HG02610 (cell line): ENCODE measurements around the gene ZSCAN12.
"Not testable (repeated sequence)": the region's sequence is repeated elsewhere in the genome, so short reads cannot be mapped to it uniquely, and the experiment has no call there.

Experiments used
- ATAC-seq: cut with Tn5 transposase; IDR thresholded peaks from one replicate; pipeline ENCODE4 v1.9.1; 2021; ENCODE audit warnings: mild to moderate bottlenecking, moderate library complexity; ENCODE audit not compliant: unreplicated experiment

Gene ZSCAN12

DNA sequence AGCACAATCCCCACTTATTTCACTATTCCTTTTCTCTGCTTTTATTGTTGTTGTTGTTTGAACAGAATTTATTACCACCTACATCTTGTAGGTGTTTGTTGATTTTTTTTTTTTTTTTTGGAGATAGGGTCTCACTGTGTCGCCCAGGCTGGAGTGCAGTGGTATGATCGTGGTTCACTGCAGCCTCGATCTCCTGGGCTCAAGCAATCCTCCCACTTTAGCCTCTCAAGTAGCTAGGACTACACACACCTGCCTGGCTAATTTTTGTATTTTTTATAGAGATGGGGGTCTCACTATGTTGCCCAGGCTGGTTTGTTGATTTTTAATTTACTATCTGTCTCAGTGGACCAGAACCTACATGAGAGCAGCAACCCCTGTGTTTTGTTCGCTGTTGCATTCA, 3.6 kb downstream of the ZSCAN12 start:
- no peak for ATAC-seq

DNA sequence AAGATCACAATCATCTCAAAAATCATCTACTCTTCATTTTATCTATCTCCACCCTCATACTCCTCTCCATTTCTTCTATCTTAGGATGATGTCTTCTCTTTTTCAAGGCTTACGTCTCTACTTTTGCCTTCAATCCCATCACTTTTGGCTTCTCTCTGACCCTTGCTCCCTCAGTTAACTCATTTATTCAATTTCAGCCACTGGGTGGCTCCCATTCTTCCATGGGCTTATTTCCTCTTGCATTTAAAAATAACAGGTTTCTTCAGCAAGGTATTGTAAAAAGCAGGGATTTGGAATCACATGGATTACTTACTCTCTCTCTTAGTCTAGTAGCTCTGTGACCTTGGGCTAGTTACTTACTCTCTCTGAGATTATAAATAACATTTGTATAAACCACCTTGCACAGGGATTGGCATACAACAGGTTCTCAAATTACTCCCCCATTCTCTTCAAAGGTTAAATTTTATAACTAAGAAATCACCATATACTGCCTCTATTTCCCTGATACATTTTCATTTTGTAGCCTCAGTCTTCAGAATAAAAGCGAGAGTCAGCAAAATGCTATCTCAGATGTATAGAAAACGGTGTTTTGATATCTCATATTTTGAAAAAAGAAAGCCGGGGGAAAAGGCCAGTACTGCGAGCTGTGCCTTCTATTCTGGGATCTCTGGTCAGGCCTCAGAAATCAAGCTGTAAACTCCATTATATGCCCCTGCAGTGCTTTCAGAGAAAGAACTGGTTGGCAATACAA, 5.5 kb downstream of the ZSCAN12 start:
- no peak for ATAC-seq

DNA sequence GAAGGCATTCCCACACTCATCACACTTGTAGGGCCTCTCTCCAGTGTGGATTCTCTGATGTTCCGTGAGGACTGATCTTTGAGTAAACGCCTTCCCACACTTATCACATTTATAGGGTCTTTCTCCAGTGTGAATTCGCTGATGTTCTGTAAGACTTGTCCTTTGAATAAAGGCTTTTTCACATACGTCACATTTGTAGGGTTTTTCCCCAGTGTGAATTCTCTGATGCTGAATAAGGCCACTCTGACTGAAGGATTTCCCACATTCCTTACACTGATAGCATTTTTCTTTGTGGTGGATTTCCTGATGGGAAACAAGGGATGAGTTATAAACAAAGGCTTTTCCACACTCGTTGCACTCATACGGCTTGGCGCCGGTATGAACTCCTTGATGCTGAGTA, 8.9 kb downstream of the ZSCAN12 start:
- ATAC-seq = no peak

DNA sequence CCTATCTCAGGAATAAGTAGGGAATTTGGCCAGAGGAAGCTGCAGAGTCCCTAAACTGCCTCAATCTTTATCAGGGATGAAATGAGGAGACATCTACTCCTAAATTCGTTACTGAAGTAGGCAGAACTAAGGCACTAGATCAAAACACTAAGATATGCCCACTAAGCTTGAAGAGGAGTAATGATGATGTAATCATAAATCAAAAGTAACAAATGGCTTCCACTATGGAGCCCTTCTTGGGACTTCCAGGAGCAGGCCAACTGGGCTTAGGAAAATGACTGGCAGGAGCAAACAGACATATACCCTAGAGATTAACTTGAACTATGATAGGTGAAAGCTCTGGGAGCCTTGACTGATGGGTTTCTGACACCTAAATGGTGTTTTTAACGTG, 15.4 kb downstream of the ZSCAN12 start:
- ATAC-seq = no peak

DNA sequence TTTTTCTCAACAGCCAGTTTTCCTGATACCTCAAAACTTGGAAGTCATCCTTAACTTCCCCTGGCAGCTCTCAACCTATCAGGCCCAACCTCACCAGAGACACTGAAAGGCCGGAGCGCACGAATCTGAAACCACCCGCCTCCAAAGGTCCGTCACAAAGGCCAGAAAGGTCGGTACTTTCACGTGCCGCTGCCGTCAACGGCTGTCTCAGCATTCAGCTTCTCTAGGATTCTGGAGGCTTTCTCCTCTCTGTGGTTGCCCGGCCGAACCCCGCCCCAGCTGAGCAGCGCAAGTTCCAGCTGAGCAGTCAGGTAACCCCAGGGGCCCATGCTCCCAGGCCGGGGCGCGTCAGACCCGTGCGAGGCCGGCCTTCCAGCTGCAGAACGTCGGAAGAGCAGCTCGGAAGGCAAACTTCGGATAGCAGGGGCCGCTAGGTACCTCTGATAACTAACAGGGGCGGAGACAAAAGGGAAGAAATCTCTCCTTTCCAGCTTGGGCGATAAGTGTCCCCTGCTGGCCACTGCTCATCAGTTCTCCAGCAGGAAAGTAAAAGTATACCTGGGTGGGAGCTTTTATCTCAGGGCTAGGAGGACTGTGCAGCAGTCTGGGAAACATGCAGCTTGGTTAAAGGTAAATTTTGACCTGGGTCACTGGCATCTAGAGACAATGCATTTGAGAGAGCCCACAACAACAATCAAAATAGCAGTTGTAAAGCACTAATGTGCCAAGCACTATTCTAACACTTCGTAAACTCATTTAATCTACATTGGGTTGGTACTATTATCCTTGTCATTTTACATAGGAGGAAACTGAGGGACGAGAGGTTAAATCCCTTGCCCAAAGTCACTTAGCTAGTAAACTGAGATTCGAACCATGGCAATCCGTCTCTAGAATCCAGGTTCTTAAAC, 16.1 kb downstream of the ZSCAN12 start:
- ATAC-seq = peak; percentile 95

DNA sequence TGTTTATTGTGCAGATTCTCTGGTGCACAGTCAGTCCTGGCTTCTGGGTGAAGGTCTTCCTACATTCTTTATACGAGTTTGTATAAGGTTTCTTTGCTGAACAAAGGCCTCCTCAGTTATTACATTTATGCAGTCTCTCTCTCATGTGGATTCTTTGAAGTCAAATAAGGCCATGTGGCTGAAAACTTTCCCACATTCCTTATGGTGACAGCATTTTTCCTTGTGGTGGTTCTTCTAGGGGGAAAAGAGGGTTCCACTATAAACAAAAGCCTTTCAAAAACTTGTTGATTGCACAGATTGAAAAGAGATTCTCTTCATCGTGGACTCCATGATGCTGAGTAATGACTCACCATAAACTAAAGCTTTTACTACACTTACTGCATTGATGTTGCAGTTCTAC, 19.2 kb downstream of the ZSCAN12 start:
- ATAC-seq = no peak

DNA sequence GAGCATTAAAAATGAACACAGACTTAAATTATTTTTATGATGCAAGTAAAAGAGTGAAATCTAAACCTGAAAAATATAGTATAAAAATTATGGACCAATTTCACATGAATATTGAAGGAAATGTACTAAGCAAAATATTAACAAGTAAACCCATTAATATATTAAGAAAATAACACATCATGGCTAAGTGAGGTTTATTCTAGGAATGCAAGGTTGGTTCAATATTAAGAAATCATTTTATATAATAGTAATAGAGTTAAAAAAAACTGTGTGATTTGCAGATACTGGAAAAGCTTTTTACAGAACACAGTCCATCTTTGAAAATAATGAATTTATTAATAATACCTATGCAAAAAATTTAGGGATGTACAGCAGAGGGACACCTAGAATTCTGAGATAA, 20.9 kb downstream of the ZSCAN12 start:
- ATAC-seq = no peak

DNA sequence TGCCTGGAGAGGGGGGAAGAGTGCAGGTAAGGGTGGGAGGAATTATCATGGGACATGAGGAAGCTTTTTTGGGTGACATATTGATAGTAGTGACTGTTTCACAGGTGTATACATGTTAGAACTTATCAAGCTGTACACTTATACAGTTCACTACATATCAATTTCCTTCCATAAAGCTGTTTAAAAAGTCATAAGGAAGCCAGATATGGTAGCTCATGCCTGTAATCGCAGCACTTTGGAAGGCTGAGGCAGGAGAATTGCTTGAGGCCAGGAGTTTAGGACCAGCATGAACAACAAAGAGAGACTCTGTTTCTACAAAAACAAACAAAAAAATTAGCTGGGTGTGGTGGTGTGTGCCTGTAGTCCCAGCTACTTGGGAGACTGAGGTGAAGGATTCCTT, 21.7 kb downstream of the ZSCAN12 start:
- ATAC-seq = no peak

DNA sequence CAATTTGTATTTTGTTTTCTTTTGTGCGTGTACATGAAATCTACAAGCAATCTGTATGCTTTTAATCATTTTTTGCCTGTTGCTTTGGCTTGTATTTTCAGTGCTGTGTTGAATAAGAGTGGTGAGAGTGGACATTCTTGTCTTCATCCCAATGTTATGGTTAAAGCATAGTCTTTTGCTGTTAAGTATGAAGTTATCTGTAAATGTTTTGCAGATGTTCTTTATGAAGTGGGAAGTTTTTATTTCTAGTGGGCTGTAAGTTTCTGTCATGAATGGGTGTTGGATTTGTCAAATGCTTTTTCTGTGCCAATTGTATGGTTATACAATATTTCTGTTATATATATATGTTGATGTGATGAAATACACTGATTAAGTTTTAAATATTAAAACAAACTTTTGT, 25.6 kb downstream of the ZSCAN12 start:
- no peak for ATAC-seq

DNA sequence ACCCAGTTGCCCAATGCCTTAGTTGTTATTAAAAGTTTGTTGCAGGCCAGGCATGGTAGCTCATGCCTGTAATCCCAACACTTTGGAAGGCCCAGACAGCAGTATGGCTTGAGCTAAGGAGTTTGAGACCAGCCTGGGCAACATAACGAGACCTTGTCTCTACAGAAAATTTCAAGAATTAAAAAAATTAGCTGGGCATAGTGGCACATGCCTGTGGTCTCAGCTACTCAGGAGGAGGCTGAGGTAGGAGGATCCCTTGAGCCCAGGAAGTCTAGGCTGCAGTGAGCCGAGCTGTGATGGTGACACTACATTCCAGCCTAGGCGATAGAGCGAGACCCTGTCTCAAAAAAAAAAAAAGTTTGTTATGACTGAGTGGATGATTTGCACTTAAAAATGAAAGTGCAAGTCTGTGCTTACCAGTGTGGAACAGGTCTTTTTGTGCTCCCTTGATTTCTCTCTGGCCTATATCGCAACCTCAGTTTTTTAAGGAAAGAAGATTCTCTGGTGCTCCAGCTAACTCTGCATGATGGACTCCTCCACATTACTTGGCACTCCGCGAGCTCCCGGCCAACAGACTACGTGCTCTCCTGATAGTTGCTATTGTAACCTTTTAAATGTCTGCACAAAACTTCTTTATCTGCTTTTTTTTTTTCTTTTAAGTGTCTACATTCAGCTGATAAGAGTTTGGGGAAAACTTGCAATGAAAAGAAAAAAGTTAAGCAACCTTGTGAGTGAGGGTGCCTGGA, 27.7 kb downstream of the ZSCAN12 start:
- peak; percentile 86 for ATAC-seq

DNA sequence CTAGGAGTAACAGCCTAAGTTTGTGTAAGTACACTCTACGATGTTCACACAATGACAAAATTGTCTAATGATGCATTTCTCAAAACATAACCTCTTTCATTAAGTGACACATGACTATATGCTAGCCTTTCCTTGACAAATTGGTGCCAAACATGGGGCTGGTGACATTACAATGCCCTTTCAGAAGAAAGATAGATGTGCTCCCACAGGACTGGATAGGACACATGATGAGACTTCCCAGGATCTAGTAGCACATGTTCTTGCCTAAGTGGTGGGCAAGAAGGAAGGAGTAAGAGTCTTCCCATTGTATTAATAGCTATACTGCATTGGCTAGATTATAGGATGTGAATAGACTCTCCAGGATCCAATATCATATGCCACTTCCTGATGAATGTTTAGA, 28.3 kb downstream of the ZSCAN12 start:
- no peak for ATAC-seq

DNA sequence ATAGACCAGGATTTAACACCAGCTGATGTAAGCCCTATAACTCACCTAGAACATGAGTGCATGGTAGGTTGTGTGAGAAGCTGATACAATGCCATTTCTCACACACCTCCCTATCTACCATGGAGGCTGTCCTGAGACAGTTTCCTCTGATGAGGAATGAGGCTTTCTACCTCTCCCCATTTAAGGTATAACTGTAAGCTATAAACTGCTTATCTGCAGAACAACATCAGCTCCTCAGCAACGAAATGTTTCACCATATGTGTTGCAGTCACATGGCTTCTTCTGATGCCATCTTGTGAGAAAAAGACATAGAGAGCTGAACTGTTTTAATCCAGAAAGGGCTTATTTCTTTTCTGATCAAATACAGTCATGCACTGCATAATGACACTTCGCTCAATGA, 29.1 kb downstream of the ZSCAN12 start:
- ATAC-seq = no peak

DNA sequence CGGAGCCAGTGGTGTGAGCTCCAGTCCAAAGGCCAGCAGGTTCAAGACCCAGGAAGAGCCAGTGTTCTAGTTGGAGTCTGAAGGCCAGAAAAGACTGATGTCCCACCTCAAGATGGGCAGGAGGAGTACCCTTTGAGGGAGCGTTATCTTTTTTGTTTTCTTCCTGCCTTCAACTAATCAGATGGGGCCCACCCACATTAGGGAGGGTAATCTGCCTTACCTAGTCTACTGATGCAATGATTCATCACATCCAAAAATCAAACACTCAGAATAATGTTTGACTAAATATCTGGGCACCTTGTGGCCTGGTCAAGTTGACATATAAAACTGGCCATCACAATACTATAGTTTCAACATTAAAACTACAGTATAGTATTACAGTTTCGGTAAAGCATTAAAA, 30.1 kb downstream of the ZSCAN12 start:
- no peak for ATAC-seq

DNA sequence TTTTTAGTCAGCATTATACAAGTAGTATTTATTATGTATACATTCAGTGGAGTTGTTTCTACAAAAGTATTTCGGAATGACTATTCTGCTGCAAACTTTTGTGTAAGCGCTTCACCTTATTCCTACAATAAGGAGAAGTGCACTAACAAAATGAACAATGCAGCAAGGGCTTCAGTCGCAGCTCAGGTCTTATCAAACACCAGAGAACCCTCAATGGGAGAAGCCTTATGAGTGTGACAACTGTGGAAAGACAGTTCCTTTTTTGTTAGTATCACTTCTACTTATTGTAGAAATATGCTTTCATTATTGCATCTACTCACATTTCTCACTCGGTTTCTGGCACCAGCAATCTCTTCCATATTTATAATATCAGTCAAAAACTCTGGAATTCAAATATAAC, 31.0 kb downstream of the ZSCAN12 start:
- ATAC-seq = peak; percentile 70

DNA sequence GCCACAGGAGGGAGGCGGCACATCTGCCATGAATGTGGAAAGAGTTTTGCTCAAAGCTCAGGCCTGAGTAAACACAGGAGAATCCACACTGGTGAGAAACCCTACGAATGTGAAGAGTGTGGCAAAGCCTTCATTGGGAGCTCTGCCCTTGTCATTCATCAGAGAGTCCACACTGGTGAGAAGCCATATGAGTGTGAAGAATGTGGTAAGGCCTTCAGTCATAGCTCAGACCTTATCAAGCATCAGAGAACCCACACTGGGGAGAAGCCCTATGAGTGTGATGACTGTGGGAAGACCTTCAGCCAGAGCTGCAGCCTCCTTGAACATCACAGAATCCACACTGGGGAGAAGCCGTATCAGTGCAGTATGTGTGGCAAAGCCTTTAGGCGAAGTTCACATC, 34.0 kb downstream of the ZSCAN12 start:
- ATAC-seq = not testable (repeated sequence)

DNA sequence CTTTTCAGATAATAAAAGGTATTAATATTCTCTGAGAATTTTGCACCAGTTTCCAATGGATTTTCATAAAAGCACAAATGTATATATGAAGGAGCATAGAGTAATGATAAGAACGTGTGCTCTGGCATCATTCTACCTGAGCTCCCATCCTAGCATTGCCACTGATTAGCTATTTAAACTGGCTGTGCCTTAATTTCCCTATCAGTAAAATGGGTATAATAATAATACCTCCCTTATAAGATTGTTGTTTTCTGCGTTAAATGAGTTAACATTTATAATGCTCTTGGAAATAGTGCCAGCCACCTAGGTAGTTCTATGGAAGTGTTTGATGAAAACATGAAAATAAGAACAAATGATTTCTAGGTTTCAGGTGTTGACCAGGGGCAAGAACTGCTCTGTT, 38.6 kb downstream of the ZSCAN12 start:
- ATAC-seq = no peak

DNA sequence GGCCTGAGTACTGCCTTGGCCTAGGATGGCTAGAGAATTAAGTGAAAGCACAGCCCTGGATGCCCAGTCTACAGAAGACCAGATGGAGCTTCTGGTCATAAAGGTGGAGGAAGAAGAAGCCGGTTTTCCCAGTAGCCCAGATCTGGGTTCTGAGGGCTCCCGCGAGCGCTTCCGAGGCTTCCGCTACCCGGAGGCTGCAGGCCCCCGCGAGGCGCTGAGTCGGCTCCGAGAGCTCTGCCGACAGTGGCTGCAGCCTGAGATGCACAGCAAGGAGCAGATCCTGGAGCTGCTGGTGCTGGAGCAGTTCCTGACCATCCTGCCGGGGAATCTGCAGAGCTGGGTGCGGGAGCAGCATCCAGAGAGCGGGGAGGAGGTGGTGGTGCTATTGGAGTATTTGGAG, 40.0 kb downstream of the ZSCAN12 start:
- not testable (repeated sequence) for ATAC-seq

DNA sequence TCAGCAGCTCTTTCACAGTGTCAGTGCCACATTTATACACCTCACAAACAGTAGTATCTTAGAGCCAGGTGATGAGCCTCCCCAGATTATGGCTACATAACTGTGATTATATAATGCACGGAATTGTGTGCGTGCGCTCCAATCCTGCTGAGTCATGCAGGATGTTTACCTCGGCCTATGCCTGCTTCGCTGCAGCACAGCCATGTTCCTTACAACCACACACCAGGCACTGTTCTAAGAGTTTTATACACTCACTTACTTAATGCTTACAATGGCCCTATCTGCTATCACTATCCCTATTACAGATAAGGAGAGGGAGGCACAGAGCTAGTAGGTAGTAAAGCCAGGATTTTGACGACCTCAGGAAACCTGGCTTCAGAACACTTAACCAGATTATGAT, 42.5 kb downstream of the ZSCAN12 start:
- no peak for ATAC-seq

DNA sequence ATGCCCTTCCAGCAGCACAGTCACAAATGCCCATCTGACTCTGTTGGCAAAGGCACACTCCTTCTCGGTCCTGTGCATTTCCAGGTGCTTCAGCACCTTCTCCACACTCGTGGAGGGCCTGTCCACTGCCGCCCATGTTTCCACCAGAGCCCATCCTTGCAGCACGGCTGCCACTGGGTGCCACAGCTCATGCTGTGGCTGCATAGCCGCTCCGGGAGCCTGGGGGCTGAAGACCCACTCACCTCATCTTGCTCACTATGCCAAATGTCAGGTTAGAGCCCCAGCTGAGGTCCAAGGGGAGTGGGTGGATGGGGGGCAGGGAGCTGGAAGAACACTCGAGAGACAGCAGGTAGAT, 42.9 kb downstream of the ZSCAN12 start:
- ATAC-seq = no peak

DNA sequence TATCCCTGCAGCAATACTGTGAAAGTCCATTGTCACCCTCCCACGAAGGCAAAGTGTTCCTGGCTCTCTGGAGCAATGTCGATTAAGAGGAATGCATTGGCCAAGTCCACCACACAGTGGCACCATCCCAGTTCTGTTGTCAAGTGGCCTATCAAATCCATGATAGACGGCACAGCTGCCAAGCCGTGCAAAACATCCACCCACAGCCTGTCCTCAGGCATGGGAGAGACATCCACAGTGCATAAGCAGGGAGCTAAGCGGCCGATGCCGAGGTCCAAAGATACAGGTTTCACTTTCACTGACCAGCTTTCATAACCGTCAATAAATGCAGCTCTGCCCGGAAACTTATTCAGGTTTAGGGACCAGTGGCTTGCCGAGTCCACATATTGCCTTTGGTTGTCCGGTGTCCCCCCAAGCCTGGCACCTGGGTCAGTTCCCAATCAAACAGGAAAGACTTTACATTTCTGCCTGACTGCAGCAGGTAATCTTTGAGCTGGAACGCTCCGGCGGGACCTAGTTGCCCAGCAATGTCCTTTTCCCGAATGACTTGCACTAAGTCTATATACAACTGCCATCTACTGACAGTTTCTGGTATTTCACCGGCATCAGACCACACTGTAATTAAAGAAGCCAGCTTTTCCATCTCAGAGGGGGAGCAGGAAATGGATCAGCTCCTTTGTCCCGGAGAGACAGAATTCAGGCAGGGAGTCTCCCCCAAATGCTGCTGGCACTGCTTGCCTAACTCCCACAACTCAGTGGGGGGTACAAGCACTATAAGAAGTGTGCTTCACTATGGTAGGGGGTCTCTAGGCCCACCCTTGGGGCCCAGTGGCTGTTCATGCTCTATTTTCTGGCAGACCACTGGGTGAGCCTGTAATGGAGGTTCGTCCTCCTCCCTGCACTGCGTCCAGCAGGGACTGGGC, 43.5 kb downstream of the ZSCAN12 start:
- no peak for ATAC-seq
